IPS-18a (cell line): ENCODE measurements around the gene HOXD3.

Source experiments
- H3K27ac ChIP-seq: one replicate; pipeline ENCODE4 v1.5.1; 2013; ENCODE audit warnings: low read length
- H3K27me3 ChIP-seq: one replicate; pipeline ENCODE4 v1.6.1; 2013; ENCODE audit warnings: mild to moderate bottlenecking, low read length; ENCODE audit not compliant: control insufficient read depth, insufficient read depth
- H3K36me3 ChIP-seq: one replicate; pipeline ENCODE4 v1.6.1; 2013; ENCODE audit warnings: low read depth, low read length; ENCODE audit not compliant: control insufficient read depth
- H3K4me1 ChIP-seq: one replicate; pipeline ENCODE4 v1.6.1; 2013; ENCODE audit warnings: low read depth, low read length; ENCODE audit not compliant: control insufficient read depth
- H3K4me3 ChIP-seq: one replicate; pipeline ENCODE4 v1.5.1; 2013; ENCODE audit warnings: low read length
- H3K9ac ChIP-seq: one replicate; pipeline ENCODE4 v1.6.1; 2013; ENCODE audit warnings: mild to moderate bottlenecking, low read length, moderate library complexity
- H3K9me3 ChIP-seq: one replicate; pipeline ENCODE4 v1.6.1; 2013; ENCODE audit warnings: low read depth, low read length; ENCODE audit not compliant: control insufficient read depth

The HOXD3 gene

GRCh38 chr2:176138923-176139660 lies 18.0 kb upstream of the HOXD3 start:
- Histone ChIP-seq H3K36me3 (no peaks in the 10 kb centered on the region), H3K9me3 (no peaks in the 10 kb centered on the region), H3K9ac (no peak overlapping the region), H3K4me3 (no peak overlapping the region), H3K4me1 (no peaks in the 10 kb centered on the region), H3K27me3 (peaks cover 100% of the 10 kb centered on the region), H3K27ac (no peak overlapping the region)

GRCh38 chr2:176139661-176140512 lies 17.2 kb upstream of the HOXD3 start:
- peaks cover 100% of the 10 kb centered on the region for H3K27me3 ChIP-seq
- H3K36me3 ChIP-seq: no peaks in the 10 kb centered on the region
- H3K4me1 ChIP-seq: no peaks in the 10 kb centered on the region
- H3K9ac ChIP-seq: no peak overlapping the region
- no peaks in the 10 kb centered on the region for H3K9me3 ChIP-seq
- peak overlapping the region; percentile 56 for H3K4me3 ChIP-seq
- H3K27ac ChIP-seq: no peak overlapping the region

DNA sequence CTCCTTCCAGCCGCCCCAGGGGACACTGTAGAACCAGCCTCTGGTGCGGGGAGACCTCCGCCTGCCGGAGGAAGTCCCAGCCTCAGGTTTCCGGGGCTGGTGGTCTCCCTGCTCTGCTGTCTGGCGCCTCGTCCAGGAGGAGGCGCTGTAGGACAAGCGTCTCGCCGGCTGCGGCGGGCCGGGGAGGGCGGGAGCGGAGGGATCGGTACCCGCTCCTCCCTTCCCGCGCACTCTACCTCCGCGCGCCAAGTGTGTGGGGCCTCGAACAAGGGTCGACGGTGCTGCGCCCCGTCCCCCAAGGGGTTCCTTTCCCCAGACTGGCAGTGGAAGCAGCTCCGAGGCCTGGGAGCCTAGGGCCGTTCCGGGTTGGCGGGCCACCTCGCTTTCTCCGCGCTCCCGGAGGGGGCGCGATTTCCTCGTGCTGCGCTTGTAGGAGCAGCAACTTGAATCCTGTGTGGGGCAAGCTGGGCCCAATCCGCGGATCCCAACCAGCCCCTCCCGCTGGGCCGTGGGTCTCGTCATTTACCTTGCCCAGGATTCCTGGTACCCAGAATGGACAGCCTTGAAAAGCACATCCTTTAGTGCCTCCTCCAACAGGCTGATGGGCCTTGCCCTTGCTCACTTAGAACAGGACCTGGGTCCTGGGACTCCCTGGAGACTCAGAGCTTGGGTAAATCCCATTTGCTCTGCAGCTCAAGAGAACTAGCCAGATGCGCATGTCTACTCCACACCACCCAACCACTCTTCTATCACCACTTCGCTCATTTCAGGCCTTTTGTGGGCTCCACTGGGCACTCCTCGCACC lies 16.4 kb upstream of the HOXD3 start:
- Histone ChIP-seq H3K4me1 (no peaks in the 10 kb centered on the region), H3K27me3 (peaks cover 100% of the 10 kb centered on the region), H3K9me3 (no peaks in the 10 kb centered on the region), H3K4me3 (peak overlapping the region; percentile 56), H3K27ac (no peak overlapping the region), H3K9ac (no peak overlapping the region), H3K36me3 (no peaks in the 10 kb centered on the region)

DNA sequence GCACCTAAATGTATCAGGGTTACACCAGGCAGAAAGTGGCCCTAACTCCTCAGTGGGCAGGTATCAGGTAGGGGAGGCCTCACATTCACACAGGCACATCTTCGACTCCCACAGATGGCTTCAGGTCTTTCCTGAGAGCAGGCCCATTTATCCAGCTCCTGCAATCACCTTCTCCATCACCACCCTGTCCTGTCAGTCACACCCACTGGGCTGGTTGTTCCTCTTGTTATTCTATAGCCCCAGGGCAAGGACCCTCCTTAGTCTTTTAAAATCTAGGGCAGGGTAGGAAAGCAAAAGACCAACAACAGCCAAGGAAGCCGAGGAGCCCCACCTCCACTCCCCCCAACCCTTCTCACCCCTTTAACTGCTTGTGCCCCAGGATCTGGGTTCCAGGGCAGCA lies 14.8 kb upstream of the HOXD3 start:
- no peaks in the 10 kb centered on the region for H3K9me3 ChIP-seq
- no peak overlapping the region for H3K9ac ChIP-seq
- H3K36me3 ChIP-seq: no peaks in the 10 kb centered on the region
- H3K27me3 ChIP-seq: peaks cover 100% of the 10 kb centered on the region
- H3K27ac ChIP-seq: no peak overlapping the region
- no peak overlapping the region for H3K4me3 ChIP-seq
- H3K4me1 ChIP-seq: no peaks in the 10 kb centered on the region

- no peak overlapping the region for H3K4me3 ChIP-seq
- H3K36me3 ChIP-seq: no peaks in the 10 kb centered on the region
- H3K9me3 ChIP-seq: no peaks in the 10 kb centered on the region
- no peak overlapping the region for H3K9ac ChIP-seq
- H3K27ac ChIP-seq: no peak overlapping the region
- no peaks in the 10 kb centered on the region for H3K4me1 ChIP-seq
- H3K27me3 ChIP-seq: peaks cover 100% of the 10 kb centered on the region
Measured at GRCh38 chr2:176145085-176145969, 11.8 kb upstream of the HOXD3 start.

- no peak overlapping the region for H3K27ac ChIP-seq
- H3K4me1 ChIP-seq: no peaks in the 10 kb centered on the region
- H3K9ac ChIP-seq: no peak overlapping the region
- H3K4me3 ChIP-seq: no peak overlapping the region
- no peaks in the 10 kb centered on the region for H3K9me3 ChIP-seq
- H3K36me3 ChIP-seq: no peaks in the 10 kb centered on the region
- peaks cover 100% of the 10 kb centered on the region for H3K27me3 ChIP-seq
Measured at GRCh38 chr2:176146101-176146500, 11.0 kb upstream of the HOXD3 start.

- Histone ChIP-seq H3K9ac (no peak overlapping the region), H3K27me3 (peaks cover 100% of the 10 kb centered on the region), H3K4me1 (no peaks in the 10 kb centered on the region), H3K36me3 (no peaks in the 10 kb centered on the region), H3K4me3 (no peak overlapping the region), H3K27ac (no peak overlapping the region), H3K9me3 (no peaks in the 10 kb centered on the region)
Measured at GRCh38 chr2:176146645-176147044, 10.5 kb upstream of the HOXD3 start.

DNA sequence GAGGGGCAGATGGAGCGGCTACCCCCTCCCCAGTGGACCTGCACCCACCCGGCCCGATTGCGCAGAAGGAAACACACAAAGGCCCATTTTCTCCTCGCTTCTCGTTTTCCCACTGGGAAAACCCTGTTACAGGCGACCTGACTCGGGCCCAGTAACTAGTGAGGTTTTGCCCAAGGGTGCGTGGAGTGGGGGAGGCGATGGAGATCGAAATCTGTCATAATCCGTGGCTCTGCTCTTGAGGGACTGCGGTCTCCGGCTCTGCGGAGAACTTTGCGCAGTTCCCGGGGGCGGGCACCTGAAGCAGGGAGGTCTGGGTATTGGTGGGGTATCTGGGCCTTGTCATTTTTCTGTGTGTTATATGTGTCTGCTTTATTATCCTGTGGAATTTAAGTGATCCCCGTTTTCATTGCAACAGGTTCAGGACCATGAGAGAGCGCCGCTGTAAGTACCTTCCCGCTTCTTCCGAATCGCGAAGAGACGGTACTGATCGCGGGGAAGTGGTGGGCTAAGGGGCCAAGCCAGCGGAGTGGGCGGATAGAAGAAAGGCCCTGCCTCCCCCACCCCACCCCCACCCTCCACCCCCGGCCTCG lies 9.8 kb upstream of the HOXD3 start:
- Histone ChIP-seq H3K27ac (no peak overlapping the region), H3K4me1 (no peaks in the 10 kb centered on the region), H3K36me3 (no peaks in the 10 kb centered on the region), H3K9ac (no peak overlapping the region), H3K9me3 (no peaks in the 10 kb centered on the region), H3K4me3 (no peak overlapping the region), H3K27me3 (peaks cover 100% of the 10 kb centered on the region)

DNA sequence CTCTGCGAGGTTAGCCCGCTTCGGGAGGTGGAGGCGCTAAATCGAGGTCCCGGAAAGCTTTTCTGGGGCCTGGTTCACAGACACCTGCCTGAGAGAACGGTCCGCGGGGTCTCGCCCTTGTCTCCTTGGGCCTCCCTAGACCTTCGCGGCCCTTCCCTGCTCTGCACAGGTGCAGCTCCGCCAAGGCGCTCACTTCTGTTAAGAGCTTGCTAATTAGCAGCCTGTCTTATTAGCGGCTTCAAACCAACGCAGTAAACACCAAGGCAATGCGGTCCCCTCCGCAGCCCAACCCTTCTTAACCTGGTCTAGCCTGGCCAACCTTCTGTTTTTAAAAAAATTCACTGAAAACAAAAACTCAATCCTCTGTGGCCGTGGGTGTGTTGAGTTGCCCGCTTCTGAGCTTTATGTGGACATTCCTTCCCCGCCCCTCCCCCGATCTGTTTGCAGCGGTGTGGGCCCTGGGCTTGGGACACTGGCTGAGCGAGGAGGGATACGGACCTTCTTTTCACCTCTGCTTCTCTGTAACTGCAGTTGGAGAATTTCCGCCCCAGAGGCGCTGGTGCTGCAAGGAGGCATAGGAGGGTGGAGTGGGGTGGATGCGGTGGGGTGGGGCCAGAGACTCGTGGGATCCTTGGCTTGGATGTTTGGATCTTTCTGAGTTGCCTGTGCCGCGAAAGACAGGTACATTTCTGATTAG lies 9.2 kb upstream of the HOXD3 start:
- Histone ChIP-seq H3K9ac (no peak overlapping the region), H3K9me3 (no peaks in the 10 kb centered on the region), H3K36me3 (no peaks in the 10 kb centered on the region), H3K27ac (no peak overlapping the region), H3K4me3 (no peak overlapping the region), H3K27me3 (peaks cover 100% of the 10 kb centered on the region), H3K4me1 (no peaks in the 10 kb centered on the region)

DNA sequence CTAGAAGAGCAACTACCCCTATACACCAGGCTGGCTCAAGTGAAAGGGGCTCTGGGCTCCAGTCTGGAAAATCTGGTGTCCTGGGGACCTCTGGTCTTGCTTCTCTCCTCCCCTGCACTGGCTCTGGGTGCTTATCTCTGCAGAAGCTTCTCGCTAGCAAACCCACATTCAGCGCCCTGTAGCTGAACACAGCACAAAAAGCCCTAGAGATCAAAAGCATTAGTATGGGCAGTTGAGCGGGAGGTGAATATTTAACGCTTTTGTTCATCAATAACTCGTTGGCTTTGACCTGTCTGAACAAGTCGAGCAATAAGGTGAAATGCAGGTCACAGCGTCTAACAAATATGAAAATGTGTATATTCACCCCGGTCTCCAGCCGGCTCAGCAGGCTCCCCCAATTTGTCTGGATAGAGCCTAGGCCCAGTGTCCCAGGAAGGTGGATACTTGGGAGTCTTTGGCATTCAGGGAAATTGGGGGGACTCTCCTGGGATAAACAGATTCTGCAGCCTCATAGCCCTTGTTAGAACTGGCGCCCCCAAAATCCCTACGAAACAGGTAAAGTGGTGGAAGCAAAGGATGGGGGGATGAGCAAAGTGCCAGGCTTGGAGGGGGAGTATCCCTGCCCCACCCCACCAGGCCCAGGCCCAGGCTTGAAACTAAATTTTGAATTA lies 8.2 kb upstream of the HOXD3 start:
- Histone ChIP-seq H3K9ac (no peak overlapping the region), H3K4me3 (no peak overlapping the region), H3K27me3 (peaks cover 100% of the 10 kb centered on the region), H3K4me1 (no peaks in the 10 kb centered on the region), H3K27ac (no peak overlapping the region), H3K36me3 (no peaks in the 10 kb centered on the region), H3K9me3 (no peaks in the 10 kb centered on the region)
